Measurements from ENCODE around the gene TRIM71.
A peak's percentile ranks its signal among the peaks of the same experiment; 100 is the strongest.

Gene TRIM71

GRCh38 chr3:32869513-32870047 lies 51.8 kb downstream of the TRIM71 start:
- DNase-seq, result no peak

GRCh38 chr3:32870373-32871095 lies 52.7 kb downstream of the TRIM71 start:
- no peak for DNase-seq

GRCh38 chr3:32871273-32871672 lies 53.5 kb downstream of the TRIM71 start:
- no peak for DNase-seq

- peak; percentile 68 for DNase-seq
These were observed 54.9 kb downstream of the TRIM71 start for GRCh38 chr3:32872487-32873382.

GRCh38 chr3:32873531-32874130 lies 55.8 kb downstream of the TRIM71 start:
- no peak for DNase-seq

- DNase-seq, result no peak
These were observed 59.1 kb downstream of the TRIM71 start for GRCh38 chr3:32876920-32877319.

GRCh38 chr3:32877598-32877997 lies 59.8 kb downstream of the TRIM71 start:
- DNase-seq, result no peak

- no peak for DNase-seq
These were observed 62.4 kb downstream of the TRIM71 start for GRCh38 chr3:32880225-32880624.

- no peak for DNase-seq
These were observed 63.8 kb downstream of the TRIM71 start for GRCh38 chr3:32881624-32882023.

GRCh38 chr3:32882189-32882588 lies 64.4 kb downstream of the TRIM71 start:
- DNase-seq, result no peak

GRCh38 chr3:32882603-32883025 lies 64.8 kb downstream of the TRIM71 start:
- DNase-seq, result no peak

GRCh38 chr3:32883817-32884216 lies 66.0 kb downstream of the TRIM71 start:
- DNase-seq, result no peak

- DNase-seq, result no peak
These were observed 66.8 kb downstream of the TRIM71 start for GRCh38 chr3:32884591-32884990.

GRCh38 chr3:32885283-32885901 lies 67.6 kb downstream of the TRIM71 start:
- no peak for DNase-seq

GRCh38 chr3:32886296-32886695 lies 68.5 kb downstream of the TRIM71 start:
- no peak for DNase-seq

- no peak for DNase-seq
These were observed 69.1 kb downstream of the TRIM71 start for GRCh38 chr3:32886911-32887310.

GRCh38 chr3:32888739-32889138 lies 70.9 kb downstream of the TRIM71 start:
- DNase-seq, result no peak

- no peak for DNase-seq
These were observed 72.9 kb downstream of the TRIM71 start for GRCh38 chr3:32890420-32891276.

GRCh38 chr3:32891365-32891764 lies 73.6 kb downstream of the TRIM71 start:
- no peak for DNase-seq

GRCh38 chr3:32892625-32893598 lies 75.1 kb downstream of the TRIM71 start:
- DNase-seq, result no peak

GRCh38 chr3:32894977-32895376 lies 77.2 kb downstream of the TRIM71 start:
- no peak for DNase-seq

Measured in NCI-H1105 treated with DMSO at 0.1 percent for 48 hours (cell line).